Colonic mucosa (tissue), 4 donors: ENCODE results near the gene CEACAM6. TPM values are rescaled to one million over a fixed set of nuclear protein-coding genes. Genes with fewer than 3 reads are reported as not detected.
A peak's percentile ranks its signal among the peaks of the same experiment; 100 is the strongest.
"Not testable (repeated sequence)": the region's sequence is repeated elsewhere in the genome, so short reads cannot be mapped to it uniquely, and the experiment has no call there.

Experiments
- DNase-seq: peaks from one replicate; pipeline ENCODE4 v3.0.0-alpha.2; 2020
- H3K27ac ChIP-seq: fragments of 200-600 bp; one replicate; pipeline ENCODE4 v1.8.0; 2021
- H3K27me3 ChIP-seq: fragments of 200-600 bp; one replicate; pipeline ENCODE4 v1.8.0; 2021
- H3K36me3 ChIP-seq: fragments of 200-600 bp; one replicate; pipeline ENCODE4 v1.8.0; 2021
- H3K4me1 ChIP-seq: fragments of 200-600 bp; one replicate; pipeline ENCODE4 v1.8.0; 2021; ENCODE audit warnings: mild to moderate bottlenecking
- H3K4me3 ChIP-seq: fragments of 200-600 bp; one replicate; pipeline ENCODE4 v1.8.0; 2021
- H3K9ac ChIP-seq, 2 donors: one replicate each; pipeline ENCODE4 v1.7.0; 2013; ENCODE audit warnings: control low read depth in 2 of 2, low read depth in 2 of 2, low read length in 2 of 2
- H3K9me3 ChIP-seq: fragments of 200-600 bp; one replicate; pipeline ENCODE4 v1.8.0; 2021
- intact Hi-C: fragments of 100-400 bp; cut with DNase I; formaldehyde crosslinking; loops from one replicate; pipeline ENCODE4 v1.14.1; 2022
- total RNA-seq, 2 donors: library from RNA; stranded (reverse); fragmentation: NEBNext Ultra II Directional in 1 of 2; extraction: Animal tissue kit (Norgen Biotek cat#: 25700) in 1 of 2; gene quantifications; one replicate each; pipeline ENCODE4 v1.2.1, GENCODE V29; 2021
- TF ChIP-seq, protein P1 (sequence below): fragments of 200-600 bp; IDR thresholded peaks from one replicate; pipeline ENCODE4 v1.8.0; 2022; ENCODE audit warnings: antibody characterized with exemption, mild to moderate bottlenecking
- donor health status: healthy.
- donor health status: DM: no; HTN: no; CAD: no.
- donor health status: DM: no; HTN: no; CAD: no.

Gene CEACAM6
- total RNA-seq, 2 donors from 2014 or later = 260 to 655 TPM

GRCh38 chr19:41748012-41748411, 7.3 kb upstream of the CEACAM6 start:
- no peaks in the 10 kb centered on the region for H3K9me3 ChIP-seq
- H3K4me1 ChIP-seq = peaks cover 10% of the 10 kb centered on the region
- no peak overlapping the region for H3K9ac ChIP-seq
- TF ChIP-seq, protein P1, sequence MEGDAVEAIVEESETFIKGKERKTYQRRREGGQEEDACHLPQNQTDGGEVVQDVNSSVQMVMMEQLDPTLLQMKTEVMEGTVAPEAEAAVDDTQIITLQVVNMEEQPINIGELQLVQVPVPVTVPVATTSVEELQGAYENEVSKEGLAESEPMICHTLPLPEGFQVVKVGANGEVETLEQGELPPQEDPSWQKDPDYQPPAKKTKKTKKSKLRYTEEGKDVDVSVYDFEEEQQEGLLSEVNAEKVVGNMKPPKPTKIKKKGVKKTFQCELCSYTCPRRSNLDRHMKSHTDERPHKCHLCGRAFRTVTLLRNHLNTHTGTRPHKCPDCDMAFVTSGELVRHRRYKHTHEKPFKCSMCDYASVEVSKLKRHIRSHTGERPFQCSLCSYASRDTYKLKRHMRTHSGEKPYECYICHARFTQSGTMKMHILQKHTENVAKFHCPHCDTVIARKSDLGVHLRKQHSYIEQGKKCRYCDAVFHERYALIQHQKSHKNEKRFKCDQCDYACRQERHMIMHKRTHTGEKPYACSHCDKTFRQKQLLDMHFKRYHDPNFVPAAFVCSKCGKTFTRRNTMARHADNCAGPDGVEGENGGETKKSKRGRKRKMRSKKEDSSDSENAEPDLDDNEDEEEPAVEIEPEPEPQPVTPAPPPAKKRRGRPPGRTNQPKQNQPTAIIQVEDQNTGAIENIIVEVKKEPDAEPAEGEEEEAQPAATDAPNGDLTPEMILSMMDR = no peak
- H3K4me3 ChIP-seq = no peak overlapping the region
- H3K27ac ChIP-seq = no peak overlapping the region
- no peaks in the 10 kb centered on the region for H3K36me3 ChIP-seq
- H3K27me3 ChIP-seq = no peaks in the 10 kb centered on the region
- intact Hi-C loops = no loop called here
- DNase-seq = no peak

GRCh38 chr19:41750248-41751134, 4.8 kb upstream of the CEACAM6 start:
- H3K27ac ChIP-seq = peak overlapping the region; percentile 32
- peak overlapping the region in 1 of 2 donors; percentile 43 for H3K9ac ChIP-seq
- not testable (repeated sequence) for H3K36me3 ChIP-seq, H3K27me3 ChIP-seq, DNase-seq, H3K9me3 ChIP-seq, H3K4me3 ChIP-seq
- H3K4me1 ChIP-seq = peaks cover 10% of the 10 kb centered on the region
- intact Hi-C loops = loop anchor here (2.0 to 10.0 kb wide), 2 partner anchors 34 to 106 kb away; no protein-coding TSS in a partner anchor

DNA sequence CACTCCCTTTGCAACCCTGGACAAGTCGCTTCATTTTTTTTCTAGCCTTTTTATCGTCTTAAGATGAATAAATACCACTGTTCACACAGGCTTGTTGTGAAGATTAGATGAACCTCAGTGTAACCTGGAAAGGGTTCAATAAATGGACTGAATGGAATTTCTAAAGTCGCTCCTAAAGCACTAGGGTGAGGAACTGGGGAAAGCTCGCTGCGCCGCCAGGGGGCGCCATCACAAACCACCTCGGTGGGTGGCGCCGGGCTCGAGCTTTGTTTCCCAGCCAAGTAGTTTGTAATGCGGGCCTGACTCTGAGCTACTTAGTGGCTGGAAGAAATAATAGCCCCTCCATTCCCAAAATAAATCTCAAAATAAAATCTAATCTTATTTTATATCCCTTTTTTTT, 2.2 kb upstream of the CEACAM6 start:
- no peaks in the 10 kb centered on the region for H3K9me3 ChIP-seq
- DNase-seq = peak; percentile 81
- H3K4me3 ChIP-seq = no peak overlapping the region
- H3K36me3 ChIP-seq = no peaks in the 10 kb centered on the region
- no peak overlapping the region for H3K9ac ChIP-seq
- no peaks in the 10 kb centered on the region for H3K27me3 ChIP-seq
- H3K4me1 ChIP-seq = peaks cover 10% of the 10 kb centered on the region
- intact Hi-C loops = loop anchor here (10.0 kb wide), 1 partner anchor 108 kb away; no protein-coding TSS in a partner anchor
- peak overlapping the region; percentile 22 for H3K27ac ChIP-seq
- TF ChIP-seq, protein P1 = peak; percentile 79

DNA sequence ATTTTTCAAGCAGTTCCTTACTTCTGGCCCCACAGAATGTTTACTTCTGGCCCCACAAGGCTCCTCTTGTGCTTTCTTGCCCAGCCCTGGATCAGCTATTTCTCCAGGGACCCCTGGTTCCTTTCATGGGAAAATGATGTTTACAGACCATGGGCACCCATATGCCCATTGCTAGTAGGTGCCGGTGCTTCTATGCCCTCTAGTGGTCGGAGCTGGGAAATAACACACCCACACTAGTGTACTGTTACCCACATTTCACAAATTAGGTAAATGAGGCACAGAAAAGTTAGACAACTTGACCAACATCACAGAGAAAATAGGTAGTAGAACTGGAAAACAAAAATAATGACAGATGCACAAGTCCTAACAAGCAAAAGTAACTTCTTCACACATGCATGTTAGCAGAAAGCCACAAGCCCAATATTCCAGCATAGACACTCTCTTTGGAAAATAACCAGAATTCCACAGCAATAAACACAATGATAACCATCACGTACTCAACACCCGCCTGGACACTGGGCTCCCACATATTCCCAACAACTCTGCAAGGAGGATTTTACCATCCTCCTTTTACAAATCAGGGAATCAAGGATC, 1.3 kb upstream of the CEACAM6 start:
- DNase-seq = peak; percentile 86
- intact Hi-C loops = loop anchor here (10.0 kb wide), 1 partner anchor 109 kb away; no protein-coding TSS in a partner anchor
- Histone ChIP-seq H3K9me3 (no peaks in the 10 kb centered on the region), H3K27ac (no peak overlapping the region), H3K4me3 (no peak overlapping the region), H3K36me3 (no peaks in the 10 kb centered on the region), H3K4me1 (peaks cover 10% of the 10 kb centered on the region), H3K27me3 (no peaks in the 10 kb centered on the region), H3K9ac (no peak overlapping the region)
- TF ChIP-seq, protein P1 = peak; percentile 60

GRCh38 chr19:41758846-41759245, 3.5 kb downstream of the CEACAM6 start:
- no peaks in the 10 kb centered on the region for H3K9me3 ChIP-seq
- no peak overlapping the region for H3K4me3 ChIP-seq
- no peak overlapping the region for H3K27ac ChIP-seq
- TF ChIP-seq, protein P1 = no peak
- no peaks in the 10 kb centered on the region for H3K27me3 ChIP-seq
- H3K4me1 ChIP-seq = no peaks in the 10 kb centered on the region
- no peak overlapping the region for H3K9ac ChIP-seq
- H3K36me3 ChIP-seq = no peaks in the 10 kb centered on the region
- intact Hi-C loops = loop anchor here (10.0 kb wide), 1 partner anchor 114 kb away; no protein-coding TSS in a partner anchor
- DNase-seq = no peak
